Measurements from ENCODE around the gene GPR107. TPM values are rescaled to one million over a fixed set of nuclear protein-coding genes. Genes with fewer than 3 reads are reported as not detected.
A peak's percentile ranks its signal among the peaks of the same experiment; 100 is the strongest.

The GPR107 gene
- total RNA-seq, 1 donor from 2014 or later: 67.4 TPM

- H3K9me3 Mint-ChIP-seq: no peaks in the 10 kb centered on the region
- H3K4me1 Mint-ChIP-seq: peaks cover 38% of the 10 kb centered on the region
- H3K36me3 Mint-ChIP-seq: peaks cover 34% of the 10 kb centered on the region
- no peak for DNase-seq (ENCODE audit: low spot score in 2 of 2, unreplicated experiment in 2 of 2)
- no peak for TF ChIP-seq CTCF (IDR thresholded peaks at IDR 0.05; ENCODE audit: unreplicated experiment)
- H3K27ac Mint-ChIP-seq: peak overlapping the region; percentile 50
- no peak overlapping the region for H3K4me3 Mint-ChIP-seq
- no peaks in the 10 kb centered on the region for H3K27me3 Mint-ChIP-seq (ENCODE audit: low read depth)
These were observed 70.6 kb downstream of the GPR107 start for GRCh38 chr9:130124085-130124860.

- Mint-ChIP-seq H3K9me3 (no peaks in the 10 kb centered on the region), H3K27me3 (ENCODE audit: low read depth) (no peaks in the 10 kb centered on the region), H3K36me3 (peaks cover 37% of the 10 kb centered on the region), H3K4me3 (no peak overlapping the region), H3K4me1 (peaks cover 44% of the 10 kb centered on the region), H3K27ac (peak overlapping the region; percentile 95)
- TF ChIP-seq CTCF (IDR thresholded peaks at IDR 0.05; ENCODE audit: unreplicated experiment): no peak
- DNase-seq (ENCODE audit: low spot score in 2 of 2, unreplicated experiment in 2 of 2): no peak
These were observed 73.2 kb downstream of the GPR107 start for GRCh38 chr9:130126721-130127433.

GRCh38 chr9:130128251-130128650 is 74.5 kb downstream of the GPR107 start:
- Mint-ChIP-seq H3K9me3 (no peaks in the 10 kb centered on the region), H3K27ac (peak overlapping the region; percentile 92), H3K36me3 (peaks cover 37% of the 10 kb centered on the region), H3K4me3 (no peak overlapping the region), H3K27me3 (ENCODE audit: low read depth) (no peaks in the 10 kb centered on the region), H3K4me1 (peaks cover 44% of the 10 kb centered on the region)
- no peak for TF ChIP-seq CTCF (IDR thresholded peaks at IDR 0.05; ENCODE audit: unreplicated experiment)
- no peak for DNase-seq (ENCODE audit: low spot score in 2 of 2, unreplicated experiment in 2 of 2)

GRCh38 chr9:130128733-130129431 is 75.2 kb downstream of the GPR107 start:
- H3K27me3 Mint-ChIP-seq (ENCODE audit: low read depth): no peaks in the 10 kb centered on the region
- DNase-seq (ENCODE audit: low spot score in 2 of 2, unreplicated experiment in 2 of 2): no peak
- no peaks in the 10 kb centered on the region for H3K9me3 Mint-ChIP-seq
- H3K4me3 Mint-ChIP-seq: no peak overlapping the region
- H3K27ac Mint-ChIP-seq: peak overlapping the region; percentile 92
- TF ChIP-seq CTCF (IDR thresholded peaks at IDR 0.05; ENCODE audit: unreplicated experiment): no peak
- peaks cover 41% of the 10 kb centered on the region for H3K4me1 Mint-ChIP-seq
- peaks cover 41% of the 10 kb centered on the region for H3K36me3 Mint-ChIP-seq

- TF ChIP-seq CTCF (IDR thresholded peaks at IDR 0.05; ENCODE audit: unreplicated experiment): no peak
- no peak for DNase-seq (ENCODE audit: low spot score in 2 of 2, unreplicated experiment in 2 of 2)
- Mint-ChIP-seq H3K36me3 (peaks cover 43% of the 10 kb centered on the region), H3K4me3 (no peak overlapping the region), H3K4me1 (peaks cover 35% of the 10 kb centered on the region), H3K27me3 (ENCODE audit: low read depth) (no peaks in the 10 kb centered on the region), H3K9me3 (no peaks in the 10 kb centered on the region), H3K27ac (peak overlapping the region; percentile 92)
These were observed 75.8 kb downstream of the GPR107 start for GRCh38 chr9:130129432-130130061.
